Spleen (tissue), 7 donors: ENCODE data around the gene HOXA5.

ENCODE experiments used
- CTCF ChIP-seq, 11 experiments: fragments of 200-600 bp in 7 of 11; fragments of 450-650 bp in 4 of 11; sonication (generic) in 4 of 11; IDR thresholded peaks in 8 of 11; conservative IDR thresholded peaks in 3 of 11; 1 replicate in 7 of 11; 2 replicates in 4 of 11; pipeline versions ENCODE4 v1.4.0 to v1.8.0; 2016 to 2021; ENCODE audit warnings: antibody characterized with exemption in 11 of 11, inconsistent platforms in 4 of 11, mild to moderate bottlenecking in 1 of 11
- POLR2A ChIP-seq, 3 donors: fragments of 450-650 bp; IDR thresholded peaks; one replicate each; pipeline ENCODE4 v1.5.1; 2017; ENCODE audit warnings: antibody characterized with exemption in 3 of 3, mild to moderate bottlenecking in 1 of 3
- donor health status: DM: no; HTN: no; CAD: no; lungs with moderate emphysema.
- donor health status: DM: no; HTN: no; CAD: no.
- donor health status: DM: no; HTN: no; CAD: no.

GRCh38 chr7:27128776-27129728 is 14.4 kb downstream of the HOXA5 start:
- TF ChIP-seq CTCF (IDR thresholded peaks at IDR 0.05 in 8 of 11, conservative IDR thresholded peaks at IDR 0.05 in 3 of 11) (no peak), POLR2A (IDR thresholded peaks at IDR 0.05) (no peak)
